GM18519 (cell line): ENCODE results near the gene MPZ.

Experiments used
- ATAC-seq: cut with Tn5 transposase; IDR thresholded peaks from one replicate; pipeline ENCODE4 v1.9.1; 2021; ENCODE audit warnings: mild to moderate bottlenecking, moderate library complexity; ENCODE audit not compliant: unreplicated experiment, low FRiP score

MPZ gene

GRCh38 chr1:161304927-161305866 lies 4.6 kb downstream of the MPZ start:
- ATAC-seq, result no peak

GRCh38 chr1:161300478-161300877 lies 9.3 kb downstream of the MPZ start:
- no peak for ATAC-seq

- ATAC-seq, result no peak
Measured at GRCh38 chr1:161299347-161299746, 10.4 kb downstream of the MPZ start.

- ATAC-seq, result no peak
Measured at GRCh38 chr1:161298116-161298515, 11.7 kb downstream of the MPZ start.

- ATAC-seq, result no peak
Measured at GRCh38 chr1:161297415-161297814, 12.4 kb downstream of the MPZ start.

- no peak for ATAC-seq
Measured at GRCh38 chr1:161290779-161291178, 19.0 kb downstream of the MPZ start.

GRCh38 chr1:161287482-161288054 lies 22.2 kb downstream of the MPZ start:
- no peak for ATAC-seq

- no peak for ATAC-seq
Measured at GRCh38 chr1:161285521-161285920, 24.2 kb downstream of the MPZ start.

GRCh38 chr1:161285113-161285512 lies 24.7 kb downstream of the MPZ start:
- ATAC-seq, result no peak

GRCh38 chr1:161282991-161283390 lies 26.8 kb downstream of the MPZ start:
- ATAC-seq, result no peak

- no peak for ATAC-seq
Measured at GRCh38 chr1:161274874-161275273, 34.9 kb downstream of the MPZ start.

- ATAC-seq, result no peak
Measured at GRCh38 chr1:161273402-161273801, 36.4 kb downstream of the MPZ start.

- ATAC-seq, result no peak
Measured at GRCh38 chr1:161267321-161267720, 42.4 kb downstream of the MPZ start.

GRCh38 chr1:161266836-161267235 lies 42.9 kb downstream of the MPZ start:
- no peak for ATAC-seq

- ATAC-seq, result no peak
Measured at GRCh38 chr1:161266202-161266601, 43.6 kb downstream of the MPZ start.

- no peak for ATAC-seq
Measured at GRCh38 chr1:161265305-161265704, 44.5 kb downstream of the MPZ start.

GRCh38 chr1:161261261-161262235 lies 48.2 kb downstream of the MPZ start:
- ATAC-seq, result no peak

GRCh38 chr1:161260376-161261260 lies 49.1 kb downstream of the MPZ start:
- no peak for ATAC-seq

GRCh38 chr1:161259765-161260164 lies 50.0 kb downstream of the MPZ start:
- no peak for ATAC-seq

- no peak for ATAC-seq
Measured at GRCh38 chr1:161259345-161259702, 50.4 kb downstream of the MPZ start.
